Esophagus (tissue), 2 donors: Measurements from ENCODE around the gene SLC6A8. TPM values are rescaled to one million over a fixed set of nuclear protein-coding genes. Genes with fewer than 3 reads are reported as not detected.

Experiments
- H3K27ac ChIP-seq, 2 donors: one replicate each; pipeline ENCODE4 v1.5.1; 2013; ENCODE audit warnings: low read depth in 2 of 2, mild to moderate bottlenecking in 2 of 2, inconsistent platforms in 1 of 2, low read length in 1 of 2, moderate library complexity in 1 of 2
- H3K27me3 ChIP-seq, 2 donors: one replicate each; pipeline ENCODE4 v1.6.1; 2013; ENCODE audit warnings: low read length in 2 of 2, control low read depth in 1 of 2, mild to moderate bottlenecking in 1 of 2; ENCODE audit not compliant: insufficient read depth in 2 of 2, control insufficient read depth in 1 of 2
- H3K36me3 ChIP-seq, 2 donors: one replicate each; pipeline ENCODE4 v1.6.1; 2013; ENCODE audit warnings: low read length in 1 of 2; ENCODE audit not compliant: control insufficient read depth in 2 of 2, insufficient read depth in 2 of 2
- H3K4me1 ChIP-seq, 2 donors: one replicate each; pipeline ENCODE4 v1.6.1; 2013; ENCODE audit warnings: low read length in 1 of 2; ENCODE audit not compliant: control insufficient read depth in 2 of 2, insufficient read depth in 2 of 2
- H3K4me3 ChIP-seq, 2 donors: one replicate each; pipeline ENCODE4 v1.5.1; 2013; ENCODE audit warnings: low read length in 2 of 2, mild to moderate bottlenecking in 2 of 2, low read depth in 1 of 2, moderate library complexity in 1 of 2
- H3K9me3 ChIP-seq, 2 donors: one replicate each; pipeline ENCODE4 v1.6.1; 2013; ENCODE audit warnings: mild to moderate bottlenecking in 2 of 2, low read depth in 1 of 2, low read length in 1 of 2, moderate library complexity in 1 of 2; ENCODE audit not compliant: control insufficient read depth in 2 of 2, insufficient read depth in 1 of 2
- WGBS, 2 donors: extraction: QIAGEN DNeasy Blood & Tissue Kit; methylation state at CpG; one replicate each; pipeline ENCODE4 v1.1.7; 2013; 5-methylcytosine and 5-hydroxymethylcytosine counted together
- polyA plus RNA-seq, 2 donors: library from polyadenylated mRNA; stranded (reverse); fragments of 200-250 nt; gene quantifications; one replicate each; pipeline ENCODE4 v1.2.3, GENCODE V29; 2013
- donor health status: healthy with polysubstance abuse.
- donor health status: Bipolar disorder and iron deficiency.

Gene SLC6A8
- polyA plus RNA-seq, 2 donors, result 33.0 to 41.4 TPM

GRCh38 chrX:153719701-153720100 lies 32.0 kb downstream of the SLC6A8 start:
- Histone ChIP-seq H3K9me3 (no peaks in the 10 kb centered on the region), H3K27ac (no peak overlapping the region), H3K4me1 (peaks cover 0 to 3% of the 10 kb centered on the region in 2 donors), H3K27me3 (no peaks in the 10 kb centered on the region), H3K4me3 (no peak overlapping the region), H3K36me3 (peaks cover 0 to 18% of the 10 kb centered on the region in 2 donors)
- WGBS, 2 donors, result 50 to 74% methylated on average over 2 of the region's 2 CpGs

- peaks cover 0 to 8% of the 10 kb centered on the region in 2 donors for H3K36me3 ChIP-seq
- peak overlapping the region; percentile 57 to 65 for H3K4me3 ChIP-seq
- peak overlapping the region; percentile 86 to 97 for H3K27ac ChIP-seq
- WGBS, 2 donors, result 20 to 45% methylated on average over 12 of the region's 12 CpGs
- H3K27me3 ChIP-seq, result no peaks in the 10 kb centered on the region
- H3K4me1 ChIP-seq, result peaks cover 6 to 27% of the 10 kb centered on the region in 2 donors
- no peaks in the 10 kb centered on the region for H3K9me3 ChIP-seq
Observed at GRCh38 chrX:153722704-153723350, 35.1 kb downstream of the SLC6A8 start.

DNA sequence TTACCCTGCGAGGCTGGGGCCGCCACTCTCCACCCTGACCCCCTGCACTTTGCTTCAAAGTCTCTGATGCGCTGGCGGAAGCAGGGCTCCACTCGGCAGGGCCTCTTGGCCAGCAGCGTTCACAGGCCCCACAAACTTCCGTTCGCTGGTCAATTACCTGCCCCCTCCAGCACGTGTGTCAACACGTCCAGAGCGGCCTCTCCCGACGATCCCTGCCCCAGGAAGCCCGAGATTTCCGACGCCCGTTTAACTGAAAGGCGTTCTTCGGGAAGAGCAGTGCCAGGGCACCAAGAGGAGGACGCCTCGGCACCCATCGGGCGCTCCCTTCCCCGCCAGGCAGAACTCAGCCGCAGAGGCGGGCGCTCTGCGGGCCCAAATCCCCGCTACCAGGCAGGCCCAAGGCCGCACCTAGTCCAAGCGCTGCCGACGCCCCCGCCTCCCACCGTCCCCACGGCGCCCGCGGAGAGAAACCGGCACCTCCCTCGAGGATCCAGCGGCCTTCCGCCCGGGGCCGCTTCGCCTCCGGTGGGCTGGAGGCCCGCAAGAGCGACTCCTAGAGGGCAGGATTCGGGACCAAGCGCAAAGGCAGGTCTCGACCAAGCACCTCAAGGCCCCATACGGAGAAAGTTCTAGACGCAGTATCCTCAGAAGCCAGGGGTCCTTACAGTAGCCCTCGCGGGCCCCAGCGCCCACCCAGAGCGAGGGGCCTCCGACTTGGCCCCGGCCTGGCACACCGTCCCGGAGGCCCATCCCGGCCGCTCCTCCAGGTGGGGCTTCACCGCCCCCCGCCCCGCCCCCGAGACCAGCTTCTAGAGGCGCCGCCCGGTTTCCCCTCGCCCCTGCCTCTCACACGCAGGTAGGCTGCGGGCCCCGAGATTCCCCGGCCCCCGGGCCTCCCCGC lies 35.9 kb downstream of the SLC6A8 start:
- Histone ChIP-seq H3K27me3 (no peaks in the 10 kb centered on the region), H3K27ac (peak overlapping the region; percentile 86 to 97), H3K4me3 (peak overlapping the region; percentile 57 to 65), H3K4me1 (peaks cover 6 to 30% of the 10 kb centered on the region in 2 donors), H3K36me3 (peaks cover 0 to 8% of the 10 kb centered on the region in 2 donors), H3K9me3 (no peaks in the 10 kb centered on the region)
- 1 to 30% methylated on average over 45 to 78 of the region's 78 CpGs for WGBS, 2 donors

DNA sequence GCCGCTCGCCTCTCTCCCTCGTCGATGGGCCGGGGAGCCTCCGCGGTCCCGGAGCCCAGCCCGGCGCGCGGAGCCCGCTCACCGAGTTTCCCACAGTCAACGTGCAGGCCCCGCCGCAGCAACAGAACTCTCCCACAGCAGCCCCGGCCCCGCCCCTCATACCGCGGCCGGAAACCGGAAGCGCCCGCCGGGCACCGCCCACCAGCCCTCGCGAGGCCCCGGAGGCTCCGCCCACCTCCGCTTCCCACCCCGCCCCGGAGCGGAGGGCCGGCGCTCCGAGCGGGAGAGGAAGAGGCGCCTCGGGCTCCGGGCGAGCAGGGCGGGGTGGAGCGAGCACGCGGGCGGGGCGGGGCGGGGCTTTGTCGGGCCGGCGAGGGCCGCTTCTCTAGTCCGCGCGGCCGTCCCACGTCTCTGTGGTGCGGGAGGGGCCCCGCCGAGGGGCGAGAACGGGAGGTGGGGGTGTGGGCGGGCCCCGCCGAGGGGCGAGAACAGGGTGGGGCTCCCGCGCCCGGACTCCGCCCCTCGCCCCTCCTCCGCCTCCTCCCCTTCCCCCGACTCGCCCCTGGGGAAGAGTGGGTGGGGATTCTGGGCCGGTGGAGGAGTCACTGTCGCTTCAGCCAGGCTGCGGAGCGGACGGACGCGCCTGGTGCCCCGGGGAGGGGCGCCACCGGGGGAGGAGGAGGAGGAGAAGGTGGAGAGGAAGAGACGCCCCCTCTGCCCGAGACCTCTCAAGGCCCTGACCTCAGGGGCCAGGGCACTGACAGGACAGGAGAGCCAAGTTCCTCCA lies 36.7 kb downstream of the SLC6A8 start, which contains the start of the genes ABCD1 and BCAP31:
Gene ABCD1, plus strand, starts transcription at position 605 of the 787 bp plus-strand sequence. CDS start 411 bp downstream, outside the sequence.
Gene BCAP31, minus strand, starts transcription at position 136 of the 787 bp plus-strand sequence. CDS start 1,143 bp downstream, outside the sequence.
- Histone ChIP-seq H3K36me3 (peaks cover 0 to 8% of the 10 kb centered on the region in 2 donors), H3K9me3 (no peaks in the 10 kb centered on the region), H3K4me1 (peaks cover 6 to 30% of the 10 kb centered on the region in 2 donors), H3K4me3 (peak within 1 kb of the TSS; percentile 57 to 65), H3K27ac (peak within 1 kb of the TSS; percentile 86 to 97), H3K27me3 (no peaks in the 10 kb centered on the region)
- 0 to 12% methylated on average over 31 to 80 of the region's 88 CpGs for WGBS, 2 donors

- peak overlapping the region; percentile 72 to 97 for H3K27ac ChIP-seq
- WGBS, 2 donors, result 68 to 79% methylated on average over 43 to 55 of the region's 55 CpGs
- H3K4me3 ChIP-seq, result peak overlapping the region; percentile 35 to 57
- H3K36me3 ChIP-seq, result peaks cover 0 to 3% of the 10 kb centered on the region in 2 donors
- no peaks in the 10 kb centered on the region for H3K27me3 ChIP-seq
- peaks cover 6 to 30% of the 10 kb centered on the region in 2 donors for H3K4me1 ChIP-seq
- no peaks in the 10 kb centered on the region for H3K9me3 ChIP-seq
Observed at GRCh38 chrX:153725039-153725831, 37.5 kb downstream of the SLC6A8 start.

DNA sequence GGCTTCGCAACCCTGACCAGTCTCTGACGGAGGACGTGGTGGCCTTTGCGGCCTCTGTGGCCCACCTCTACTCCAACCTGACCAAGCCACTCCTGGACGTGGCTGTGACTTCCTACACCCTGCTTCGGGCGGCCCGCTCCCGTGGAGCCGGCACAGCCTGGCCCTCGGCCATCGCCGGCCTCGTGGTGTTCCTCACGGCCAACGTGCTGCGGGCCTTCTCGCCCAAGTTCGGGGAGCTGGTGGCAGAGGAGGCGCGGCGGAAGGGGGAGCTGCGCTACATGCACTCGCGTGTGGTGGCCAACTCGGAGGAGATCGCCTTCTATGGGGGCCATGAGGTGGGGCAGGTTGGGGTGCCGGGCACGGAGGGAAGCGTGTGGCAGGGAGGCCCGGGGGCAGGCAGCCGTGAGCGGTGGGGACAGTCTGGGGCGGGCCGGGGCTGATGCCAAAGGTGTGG lies 38.1 kb downstream of the SLC6A8 start:
- H3K9me3 ChIP-seq, result no peaks in the 10 kb centered on the region
- H3K27ac ChIP-seq, result peak overlapping the region; percentile 67 to 79
- H3K4me1 ChIP-seq, result peaks cover 6 to 30% of the 10 kb centered on the region in 2 donors

GRCh38 chrX:153726286-153727122 lies 38.8 kb downstream of the SLC6A8 start:
- Histone ChIP-seq H3K4me1 (peaks cover 6 to 30% of the 10 kb centered on the region in 2 donors), H3K36me3 (no peaks in the 10 kb centered on the region), H3K27me3 (no peaks in the 10 kb centered on the region), H3K4me3 (peak overlapping the region in 1 of 2 donors; percentile 13), H3K9me3 (no peaks in the 10 kb centered on the region), H3K27ac (peak overlapping the region; percentile 67 to 79)
- 7 to 41% methylated on average over 29 to 35 of the region's 35 CpGs for WGBS, 2 donors

More for the DNA sequence above, 38.1 kb downstream of the SLC6A8 start:
- 73% methylated on average over 34 to 35 of the region's 35 CpGs for WGBS, 2 donors
- no peak overlapping the region for H3K4me3 ChIP-seq
- no peaks in the 10 kb centered on the region for H3K27me3 ChIP-seq
- H3K36me3 ChIP-seq, result no peaks in the 10 kb centered on the region
